Mesenchymal stem cell (in vitro differentiated cells and primary cell): ENCODE results near the gene DIAPH2.

Experiments
- DNase-seq: peaks from one replicate; pipeline ENCODE4 v3.0.0-alpha.2; 2013
- H2AFZ ChIP-seq: one replicate; pipeline ENCODE4 v1.6.1; 2013; ENCODE audit warnings: low read depth, mild to moderate bottlenecking, control low read depth, inconsistent platforms, low read length, moderate library complexity
- H2AK5ac ChIP-seq: 2 replicates; pipeline ENCODE4 v1.6.1; 2013; ENCODE audit warnings: low read length, moderate library complexity, mild to moderate bottlenecking, inconsistent platforms; ENCODE audit not compliant: severe bottlenecking
- H2BK120ac ChIP-seq: one replicate; pipeline ENCODE4 v1.6.1; 2013; ENCODE audit warnings: low read depth, mild to moderate bottlenecking, inconsistent platforms, low read length, moderate library complexity
- H2BK12ac ChIP-seq, 2 experiments: one replicate each; pipeline ENCODE4 v1.6.1; 2013; ENCODE audit warnings: inconsistent platforms in 2 of 2, low read length in 2 of 2, mild to moderate bottlenecking in 2 of 2, moderate library complexity in 2 of 2, control low read depth in 1 of 2
- H2BK15ac ChIP-seq: one replicate; pipeline ENCODE4 v1.6.1; 2013; ENCODE audit warnings: mild to moderate bottlenecking, low read depth, inconsistent platforms; ENCODE audit not compliant: poor library complexity, severe bottlenecking
- H2BK5ac ChIP-seq: 2 replicates; pipeline ENCODE4 v1.6.1; 2013; ENCODE audit warnings: low read depth, mild to moderate bottlenecking, low read length, control low read depth, inconsistent platforms; ENCODE audit not compliant: poor library complexity, severe bottlenecking
- H3K14ac ChIP-seq, 2 experiments: one replicate each; pipeline ENCODE4 v1.6.1; 2013; ENCODE audit warnings: inconsistent platforms in 2 of 2, low read length in 2 of 2, control low read depth in 1 of 2, mild to moderate bottlenecking in 1 of 2, moderate library complexity in 1 of 2
- H3K18ac ChIP-seq, 2 experiments: one replicate each; pipeline ENCODE4 v1.6.1; 2013; ENCODE audit warnings: inconsistent platforms in 2 of 2, low read length in 2 of 2, control low read depth in 1 of 2, low read depth in 1 of 2, mild to moderate bottlenecking in 1 of 2
- H3K23ac ChIP-seq, 2 experiments: one replicate each; pipeline ENCODE4 v1.6.1; 2013; ENCODE audit warnings: inconsistent platforms in 2 of 2, low read length in 2 of 2, mild to moderate bottlenecking in 2 of 2, moderate library complexity in 2 of 2, control low read depth in 1 of 2
- H3K27ac ChIP-seq: 2 replicates; pipeline ENCODE4 v1.5.1; 2013; ENCODE audit warnings: mild to moderate bottlenecking, moderate library complexity, low read length, control low read depth, inconsistent platforms; ENCODE audit not compliant: poor library complexity, severe bottlenecking
- H3K27me3 ChIP-seq, 2 experiments: 2 replicates each; pipeline versions ENCODE4 v1.6.1 to v1.7.0; 2013; ENCODE audit warnings: low read length in 2 of 2, mild to moderate bottlenecking in 2 of 2, moderate library complexity in 2 of 2, control low read depth in 1 of 2, inconsistent platforms in 1 of 2; ENCODE audit not compliant: control insufficient read depth in 1 of 2, insufficient read depth in 1 of 2
- H3K36me3 ChIP-seq, 2 experiments: 2 replicates each; pipeline versions ENCODE4 v1.6.1 to v1.7.0; 2013; ENCODE audit warnings: low read length in 2 of 2, control low read depth in 1 of 2, inconsistent platforms in 1 of 2, low read depth in 1 of 2, mild to moderate bottlenecking in 1 of 2; ENCODE audit not compliant: insufficient read depth in 2 of 2, control insufficient read depth in 1 of 2
- H3K4ac ChIP-seq, 2 experiments: one replicate each; pipeline ENCODE4 v1.6.1; 2013; ENCODE audit warnings: inconsistent platforms in 2 of 2, low read length in 2 of 2, mild to moderate bottlenecking in 2 of 2, moderate library complexity in 2 of 2, control low read depth in 1 of 2, low read depth in 1 of 2
- H3K4me1 ChIP-seq: 2 replicates; pipeline ENCODE4 v1.6.1; 2013; ENCODE audit warnings: low read depth, low read length, control low read depth; ENCODE audit not compliant: control insufficient read depth, insufficient read depth
- H3K4me2 ChIP-seq: 2 replicates; pipeline ENCODE4 v1.6.1; 2013; ENCODE audit warnings: low read length, mild to moderate bottlenecking, inconsistent platforms; ENCODE audit not compliant: poor library complexity, severe bottlenecking
- H3K4me3 ChIP-seq, 2 experiments: 2 replicates each; pipeline versions ENCODE4 v1.5.1 to v1.7.0; 2013; ENCODE audit warnings: low read length in 2 of 2, mild to moderate bottlenecking in 2 of 2, control low read depth in 1 of 2, low read depth in 1 of 2; ENCODE audit not compliant: insufficient read depth in 1 of 2
- H3K79me1 ChIP-seq: replicated peaks from 2 replicates; pipeline ENCODE4 v1.6.1; 2013; ENCODE audit warnings: mild to moderate bottlenecking, control low read depth, low read length, inconsistent platforms; ENCODE audit not compliant: poor library complexity, severe bottlenecking
- H3K9ac ChIP-seq: 2 replicates; pipeline ENCODE4 v1.7.0; 2013; ENCODE audit warnings: mild to moderate bottlenecking, low read length, moderate library complexity
- H3K9me3 ChIP-seq: 2 replicates; pipeline ENCODE4 v1.7.0; 2013; ENCODE audit warnings: mild to moderate bottlenecking, low read length; ENCODE audit not compliant: control insufficient read depth
- H4K8ac ChIP-seq: one replicate; pipeline ENCODE4 v1.6.1; 2013; ENCODE audit warnings: inconsistent platforms, mild to moderate bottlenecking, low read length, moderate library complexity
- H4K91ac ChIP-seq: one replicate; pipeline ENCODE4 v1.6.1; 2013; ENCODE audit warnings: mild to moderate bottlenecking, low read length, inconsistent platforms
- WGBS: methylation state at CpG from one replicate; pipeline ENCODE4 v1.1.7; 2013; ENCODE audit warnings: mixed read lengths; 5-methylcytosine and 5-hydroxymethylcytosine counted together

DIAPH2 gene

DNA sequence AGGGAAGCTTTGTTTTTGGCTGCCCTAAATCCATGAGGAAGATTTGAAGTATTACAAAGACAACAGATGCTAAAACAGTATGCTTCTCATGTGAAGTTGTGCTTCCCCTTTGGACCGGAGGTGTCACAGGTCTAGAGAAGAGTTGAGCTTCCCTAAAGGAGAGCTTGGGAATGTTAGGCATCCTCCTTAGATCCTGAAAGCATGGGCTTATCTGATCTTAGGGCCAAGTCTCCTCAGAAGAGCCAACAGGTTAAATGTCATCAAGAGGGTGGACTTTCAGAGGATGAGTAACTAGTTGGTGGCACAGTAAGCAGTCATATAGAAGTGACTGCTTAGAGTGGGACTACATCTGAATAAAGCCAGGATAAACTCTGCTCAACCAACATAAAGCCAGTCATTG, 404.5 kb downstream of the DIAPH2 start:
- H3K79me1 ChIP-seq = no peaks in the 10 kb centered on the region
- no peaks in the 10 kb centered on the region for H3K4me1 ChIP-seq
- H3K9me3 ChIP-seq = no peaks in the 10 kb centered on the region
- no peak overlapping the region for H2BK120ac ChIP-seq
- H3K4me3 ChIP-seq = no peak overlapping the region
- H2BK5ac ChIP-seq = no peak overlapping the region
- H3K14ac ChIP-seq = no peak overlapping the region
- H3K9ac ChIP-seq = no peak overlapping the region
- H3K23ac ChIP-seq = no peak overlapping the region
- no peak overlapping the region for H3K27ac ChIP-seq
- H3K27me3 ChIP-seq = no peaks in the 10 kb centered on the region
- no peak for DNase-seq
- no peak overlapping the region for H2BK15ac ChIP-seq
- no peak overlapping the region for H3K18ac ChIP-seq
- no peak overlapping the region for H4K8ac ChIP-seq
- 100% methylated on average over 1 of the region's 1 CpG for WGBS
- no peak overlapping the region for H2AFZ ChIP-seq
- H2AK5ac ChIP-seq = no peak overlapping the region
- H3K4me2 ChIP-seq = no peak overlapping the region
- no peak overlapping the region for H2BK12ac ChIP-seq
- no peak overlapping the region for H4K91ac ChIP-seq
- H3K4ac ChIP-seq = no peak overlapping the region
- H3K36me3 ChIP-seq = no peaks in the 10 kb centered on the region

DNA sequence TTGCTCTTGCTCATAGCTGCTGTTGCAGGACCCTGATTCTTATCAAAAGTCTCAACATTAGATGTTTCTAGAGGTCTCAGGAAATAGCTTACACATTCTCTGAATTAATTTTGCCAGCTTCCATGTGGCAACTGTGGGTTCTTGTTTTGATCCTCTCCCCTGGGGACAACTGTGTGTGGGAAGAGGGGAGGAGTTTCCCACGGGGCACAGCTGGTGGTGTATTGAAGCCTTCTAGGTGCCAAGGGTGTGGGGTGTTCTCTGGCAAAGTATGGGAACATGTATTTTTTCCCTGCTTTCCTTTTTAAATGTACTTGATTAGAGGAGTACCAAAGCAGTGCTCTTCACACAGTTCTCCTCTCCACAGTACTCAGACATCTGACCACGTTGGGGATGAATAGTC, 411.7 kb downstream of the DIAPH2 start:
- Histone ChIP-seq H2BK12ac (no peak overlapping the region), H3K9me3 (no peaks in the 10 kb centered on the region), H2BK120ac (no peak overlapping the region), H3K4me3 (no peak overlapping the region), H3K23ac (no peak overlapping the region), H3K18ac (no peak overlapping the region), H2AK5ac (no peak overlapping the region), H2BK5ac (no peak overlapping the region), H3K14ac (no peak overlapping the region), H3K79me1 (no peaks in the 10 kb centered on the region), H3K4ac (no peak overlapping the region), H2AFZ (no peak overlapping the region), H3K9ac (no peak overlapping the region), H3K27ac (no peak overlapping the region), H3K4me2 (no peak overlapping the region), H3K27me3 (no peaks in the 10 kb centered on the region), H4K91ac (no peak overlapping the region), H4K8ac (no peak overlapping the region), H3K4me1 (no peaks in the 10 kb centered on the region), H3K36me3 (peaks cover 0 to 11% of the 10 kb centered on the region in 2 experiments), H2BK15ac (no peak overlapping the region)
- 75% methylated on average over 2 of the region's 2 CpGs for WGBS
- no peak for DNase-seq

DNA sequence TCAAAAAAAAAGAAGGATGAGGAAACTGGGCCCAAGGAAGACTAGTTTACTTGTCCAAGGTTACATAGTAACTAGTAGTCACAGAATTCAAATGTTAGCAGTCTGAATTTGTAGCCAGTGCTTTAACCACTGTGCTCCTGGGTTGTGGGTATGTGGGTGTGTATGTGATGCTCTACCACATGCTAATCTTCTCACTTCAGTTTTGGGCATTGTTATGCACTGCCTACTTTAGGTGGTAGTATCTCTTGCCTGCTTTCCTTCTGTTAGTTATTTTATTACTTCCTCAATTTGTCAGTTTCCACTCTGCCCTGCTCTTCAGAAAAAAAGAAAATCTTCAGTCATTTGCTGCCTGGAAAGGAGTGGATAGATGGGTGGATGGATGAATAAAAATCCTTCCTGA, 418.3 kb downstream of the DIAPH2 start:
- DNase-seq = no peak
- Histone ChIP-seq H3K4me2 (no peak overlapping the region), H3K4me1 (no peaks in the 10 kb centered on the region), H3K4ac (no peak overlapping the region), H3K4me3 (no peak overlapping the region), H3K36me3 (peaks cover 0 to 17% of the 10 kb centered on the region in 2 experiments), H3K79me1 (no peaks in the 10 kb centered on the region), H2BK12ac (no peak overlapping the region), H3K27me3 (no peaks in the 10 kb centered on the region), H3K9ac (no peak overlapping the region), H2AK5ac (no peak overlapping the region), H3K9me3 (no peaks in the 10 kb centered on the region), H2BK5ac (no peak overlapping the region), H3K14ac (no peak overlapping the region), H2BK120ac (no peak overlapping the region), H2AFZ (no peak overlapping the region), H3K18ac (no peak overlapping the region), H3K23ac (no peak overlapping the region), H4K91ac (no peak overlapping the region), H3K27ac (no peak overlapping the region), H4K8ac (no peak overlapping the region), H2BK15ac (no peak overlapping the region)

DNA sequence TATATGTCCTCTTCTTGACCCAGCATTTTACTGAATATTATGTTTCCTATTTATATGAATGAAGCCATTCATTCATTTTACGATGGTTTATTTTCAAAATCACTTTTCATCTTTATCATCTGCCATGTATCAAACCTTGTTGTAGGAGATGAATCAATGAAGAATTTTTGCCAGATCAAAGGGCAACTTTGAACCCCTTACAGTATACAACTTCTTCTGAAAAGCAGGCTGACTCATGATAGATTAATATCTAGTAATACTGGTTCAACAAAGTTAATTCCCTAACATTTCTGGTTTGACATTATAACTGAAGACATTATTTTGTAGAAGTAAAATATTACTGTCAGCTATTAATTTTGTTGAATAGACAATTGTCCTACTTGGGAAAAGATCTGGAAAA, 425.1 kb downstream of the DIAPH2 start:
- Histone ChIP-seq H3K36me3 (no peaks in the 10 kb centered on the region), H4K91ac (no peak overlapping the region), H3K4me2 (no peak overlapping the region), H3K79me1 (no peaks in the 10 kb centered on the region), H4K8ac (no peak overlapping the region), H3K27me3 (no peaks in the 10 kb centered on the region), H3K18ac (no peak overlapping the region), H2BK12ac (no peak overlapping the region), H3K9ac (no peak overlapping the region), H3K27ac (no peak overlapping the region), H3K4ac (no peak overlapping the region), H2AFZ (no peak overlapping the region), H2BK5ac (no peak overlapping the region), H3K9me3 (no peaks in the 10 kb centered on the region), H3K4me3 (no peak overlapping the region), H3K14ac (no peak overlapping the region), H3K23ac (no peak overlapping the region), H2BK120ac (no peak overlapping the region), H3K4me1 (no peaks in the 10 kb centered on the region), H2BK15ac (no peak overlapping the region), H2AK5ac (no peak overlapping the region)
- no CpG with 5 or more reads among the region's 1 CpG for WGBS
- no peak for DNase-seq
